Osteoblast (primary cell): Measurements from ENCODE around the gene EXOC3. TPM values are rescaled to one million over a fixed set of nuclear protein-coding genes. Genes with fewer than 3 reads are reported as not detected.

Experiments
- DNase-seq: peaks from one replicate; pipeline ENCODE4 v3.0.0; 2011; ENCODE audit warnings: low spot score, mixed read lengths; ENCODE audit not compliant: insufficient read length; ENCODE audit errors: missing footprints
- H2AFZ ChIP-seq: 2 replicates; pipeline ENCODE4 v1.6.0; 2011; ENCODE audit warnings: mild to moderate bottlenecking, low read length
- H3K27ac ChIP-seq: 2 replicates; pipeline ENCODE4 v1.5.1; 2011; ENCODE audit warnings: mild to moderate bottlenecking, low read depth, low read length, moderate library complexity
- H3K27me3 ChIP-seq: 2 replicates; pipeline ENCODE4 v1.6.0; 2012; ENCODE audit warnings: mild to moderate bottlenecking, control low read depth, inconsistent platforms, low read length, moderate library complexity; ENCODE audit not compliant: insufficient read depth
- H3K36me3 ChIP-seq: 2 replicates; pipeline ENCODE4 v1.5.1; 2011; ENCODE audit warnings: mild to moderate bottlenecking, low read length, control low read depth, moderate library complexity; ENCODE audit not compliant: insufficient read depth
- H3K4me1 ChIP-seq: 2 replicates; pipeline ENCODE4 v1.5.1; 2011; ENCODE audit warnings: mild to moderate bottlenecking, low read length, control low read depth, moderate library complexity; ENCODE audit not compliant: insufficient read depth
- H3K4me2 ChIP-seq: 2 replicates; pipeline ENCODE4 v1.6.0; 2011; ENCODE audit warnings: mild to moderate bottlenecking, low read length; ENCODE audit not compliant: insufficient read depth
- H3K4me3 ChIP-seq: fragments of 200-600 bp; sonication (generic); 3 replicates; pipeline ENCODE4 v1.5.1; 2012; ENCODE audit warnings: mild to moderate bottlenecking, low read length, inconsistent platforms; ENCODE audit not compliant: insufficient read depth
- H3K79me2 ChIP-seq: 2 replicates; pipeline ENCODE4 v1.6.0; 2012; ENCODE audit warnings: mild to moderate bottlenecking, low read length, control low read depth, inconsistent platforms; ENCODE audit not compliant: insufficient read depth
- H3K9me3 ChIP-seq: 2 replicates; pipeline ENCODE4 v1.5.1; 2011; ENCODE audit warnings: low read depth, low read length, control low read depth
- H4K20me1 ChIP-seq: 2 replicates; pipeline ENCODE4 v1.6.0; 2012; ENCODE audit warnings: mild to moderate bottlenecking, low read length, control low read depth; ENCODE audit not compliant: insufficient read depth
- total RNA-seq: library from RNA; depleted of rRNA; stranded (reverse); fragments of >200 nt; gene quantifications from 2 replicates; pipeline ENCODE4 v1.2.3, GENCODE V29; 2012
- TF ChIP-seq, protein P1 (sequence below): IDR thresholded peaks from 2 replicates; pipeline ENCODE4 v1.5.1; 2011; ENCODE audit warnings: mild to moderate bottlenecking, low read depth, low read length, moderate library complexity; ENCODE audit errors: extremely low read depth

EXOC3 gene
- total RNA-seq = 39.8 and 49.2 TPM in 2 replicates

GRCh38 chr5:442335-443238, at the start of gene EXOC3:
TSS of gene EXOC3 (plus strand) at chr5:443176. CDS start at chr5:446206, 3,030 bp downstream.
- Histone ChIP-seq H3K4me3 (peak within 1 kb of the TSS; percentile 96), H3K4me1 (peaks cover 17% of the 10 kb centered on the region), H3K36me3 (peaks cover 13% of the 10 kb centered on the region), H3K9me3 (no peaks in the 10 kb centered on the region), H3K27ac (peak within 1 kb of the TSS; percentile 86), H3K4me2 (peak within 1 kb of the TSS; percentile 100), H3K79me2 (peaks cover 32% of the 10 kb centered on the region), H2AFZ (peak within 1 kb of the TSS; percentile 85), H3K27me3 (no peaks in the 10 kb centered on the region), H4K20me1 (peaks cover 24% of the 10 kb centered on the region)
- TF ChIP-seq, protein P1, sequence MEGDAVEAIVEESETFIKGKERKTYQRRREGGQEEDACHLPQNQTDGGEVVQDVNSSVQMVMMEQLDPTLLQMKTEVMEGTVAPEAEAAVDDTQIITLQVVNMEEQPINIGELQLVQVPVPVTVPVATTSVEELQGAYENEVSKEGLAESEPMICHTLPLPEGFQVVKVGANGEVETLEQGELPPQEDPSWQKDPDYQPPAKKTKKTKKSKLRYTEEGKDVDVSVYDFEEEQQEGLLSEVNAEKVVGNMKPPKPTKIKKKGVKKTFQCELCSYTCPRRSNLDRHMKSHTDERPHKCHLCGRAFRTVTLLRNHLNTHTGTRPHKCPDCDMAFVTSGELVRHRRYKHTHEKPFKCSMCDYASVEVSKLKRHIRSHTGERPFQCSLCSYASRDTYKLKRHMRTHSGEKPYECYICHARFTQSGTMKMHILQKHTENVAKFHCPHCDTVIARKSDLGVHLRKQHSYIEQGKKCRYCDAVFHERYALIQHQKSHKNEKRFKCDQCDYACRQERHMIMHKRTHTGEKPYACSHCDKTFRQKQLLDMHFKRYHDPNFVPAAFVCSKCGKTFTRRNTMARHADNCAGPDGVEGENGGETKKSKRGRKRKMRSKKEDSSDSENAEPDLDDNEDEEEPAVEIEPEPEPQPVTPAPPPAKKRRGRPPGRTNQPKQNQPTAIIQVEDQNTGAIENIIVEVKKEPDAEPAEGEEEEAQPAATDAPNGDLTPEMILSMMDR = no peak
- peak; percentile 99 for DNase-seq

DNA sequence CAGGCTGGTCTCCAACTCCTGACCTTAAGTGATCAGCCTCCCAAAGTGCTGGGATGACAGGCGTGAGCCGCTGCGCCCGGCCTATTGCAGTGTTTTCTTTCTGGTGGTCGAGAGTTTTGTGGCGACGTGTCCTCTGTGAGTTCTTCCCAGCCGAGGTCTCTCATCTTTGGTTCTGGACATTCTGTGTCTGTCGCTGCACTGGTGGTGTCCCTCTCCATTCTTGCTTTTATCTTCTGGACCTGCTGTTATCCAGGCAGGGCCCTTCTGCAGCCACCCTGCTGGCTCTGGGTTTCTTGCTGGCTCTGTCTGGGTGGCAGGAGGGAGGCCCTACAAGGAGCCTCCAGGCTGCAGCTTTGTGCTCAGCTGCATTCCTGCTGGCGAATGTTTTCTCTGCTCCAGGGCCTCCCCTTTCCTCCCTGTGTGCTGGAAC, 49.1 kb upstream of the EXOC3 start:
- TF ChIP-seq, protein P1 = no peak
- DNase-seq = peak; percentile 94
- no peak overlapping the region for H2AFZ ChIP-seq
- H3K9me3 ChIP-seq = no peaks in the 10 kb centered on the region
- H4K20me1 ChIP-seq = no peaks in the 10 kb centered on the region
- peak overlapping the region; percentile 99 for H3K27ac ChIP-seq
- H3K27me3 ChIP-seq = no peaks in the 10 kb centered on the region
- no peak overlapping the region for H3K4me2 ChIP-seq
- H3K4me1 ChIP-seq = peaks cover 20% of the 10 kb centered on the region
- peaks cover 27% of the 10 kb centered on the region for H3K79me2 ChIP-seq
- H3K4me3 ChIP-seq = no peak overlapping the region
- H3K36me3 ChIP-seq = peaks cover 25% of the 10 kb centered on the region

DNA sequence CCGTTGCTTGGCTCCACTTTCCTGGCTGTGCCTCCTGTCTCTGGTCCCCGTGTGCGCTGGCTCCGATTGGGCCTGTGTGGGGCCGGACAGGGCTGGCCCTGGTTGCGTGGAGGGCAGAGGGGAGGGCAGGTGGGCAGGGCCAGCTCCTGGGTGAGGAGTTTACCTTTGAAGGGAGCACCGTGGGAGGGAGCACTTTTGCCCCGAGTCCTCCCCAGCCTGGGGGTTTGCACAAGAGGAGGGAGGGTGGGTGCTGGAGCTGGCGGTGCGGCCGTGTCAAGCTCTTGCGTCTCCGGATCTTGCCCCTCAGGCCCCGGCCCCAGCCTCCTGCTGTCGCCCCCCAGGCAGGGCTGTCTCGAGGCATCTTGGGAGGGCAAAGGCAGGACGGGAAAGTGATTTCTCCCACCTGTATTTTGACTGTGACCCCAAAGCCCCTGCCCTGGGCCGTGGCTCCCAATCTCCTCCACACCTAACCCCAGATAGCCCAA, 48.3 kb upstream of the EXOC3 start:
- Histone ChIP-seq H3K27me3 (no peaks in the 10 kb centered on the region), H3K9me3 (no peaks in the 10 kb centered on the region), H3K4me3 (no peak overlapping the region), H2AFZ (no peak overlapping the region), H3K4me1 (peaks cover 28% of the 10 kb centered on the region), H3K27ac (peak overlapping the region; percentile 99), H4K20me1 (no peaks in the 10 kb centered on the region), H3K4me2 (peak overlapping the region; percentile 36), H3K36me3 (peaks cover 24% of the 10 kb centered on the region), H3K79me2 (peaks cover 32% of the 10 kb centered on the region)
- TF ChIP-seq, protein P1 = no peak
- DNase-seq = peak; percentile 73

DNA sequence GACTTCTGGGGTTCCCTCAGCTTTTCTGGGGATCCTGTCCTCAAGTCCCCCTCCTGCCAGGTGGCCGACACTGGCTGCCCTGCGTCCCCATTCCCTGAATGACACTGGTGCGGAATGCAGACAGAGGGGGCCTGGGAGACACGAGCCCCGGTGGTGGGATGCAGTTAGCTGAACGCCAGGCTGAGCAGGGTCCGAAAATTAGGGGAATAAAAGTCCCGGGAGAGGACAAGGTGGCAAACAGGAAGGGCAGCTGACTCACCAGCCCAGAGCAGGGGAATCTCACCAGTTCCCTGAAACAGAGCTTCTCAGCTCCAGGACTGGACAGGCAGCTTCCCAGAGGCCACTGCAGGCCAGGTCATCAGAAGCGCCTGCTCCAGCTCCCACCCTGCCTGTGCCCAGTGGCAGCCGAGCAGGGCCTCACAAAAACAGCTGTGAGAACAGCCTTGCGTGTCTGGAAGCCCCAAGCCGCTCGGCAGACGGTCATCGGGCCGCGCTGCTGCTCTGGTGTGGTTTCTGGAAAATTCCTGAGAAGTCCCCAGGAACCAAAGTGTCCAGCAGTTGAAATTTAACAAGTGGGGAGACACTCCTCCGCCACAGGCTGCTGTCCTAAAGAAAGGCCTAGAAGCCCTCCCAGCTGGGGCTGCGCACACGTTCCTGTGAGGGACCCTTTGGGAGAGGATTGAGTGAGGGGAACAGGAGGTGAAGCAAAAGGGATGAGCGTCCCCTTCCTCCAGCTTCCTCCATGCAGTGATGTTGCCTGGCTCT, 47.6 kb upstream of the EXOC3 start:
- Histone ChIP-seq H3K4me2 (peak overlapping the region; percentile 36), H4K20me1 (no peaks in the 10 kb centered on the region), H3K27ac (peak overlapping the region; percentile 99), H3K4me1 (peaks cover 32% of the 10 kb centered on the region), H3K4me3 (no peak overlapping the region), H3K36me3 (peaks cover 19% of the 10 kb centered on the region), H3K27me3 (no peaks in the 10 kb centered on the region), H3K9me3 (no peaks in the 10 kb centered on the region), H2AFZ (no peak overlapping the region), H3K79me2 (peaks cover 32% of the 10 kb centered on the region)
- peak; percentile 99 for DNase-seq
- TF ChIP-seq, protein P1 = no peak
